ENCODE results near the gene BBC3.

GRCh38 chr19:47247308-47247990, 16.4 kb upstream of the BBC3 start:
- TF ChIP-seq CTCF (conservative IDR thresholded peaks at IDR 0.05; ENCODE audit: low read depth, low read length): peak; percentile 97
- no peak for TF ChIP-seq EZH2 (IDR thresholded peaks at IDR 0.05; ENCODE audit: borderline replicate concordance, low read depth, low read length, poor library complexity, severe bottlenecking)
